Colonic mucosa (tissue), 4 donors: Measurements from ENCODE around the gene INPP5A. TPM values are rescaled to one million over a fixed set of nuclear protein-coding genes. Genes with fewer than 3 reads are reported as not detected.

Source experiments
- DNase-seq: peaks from one replicate; pipeline ENCODE4 v3.0.0-alpha.2; 2020
- H3K27ac ChIP-seq: fragments of 200-600 bp; one replicate; pipeline ENCODE4 v1.8.0; 2021
- H3K27me3 ChIP-seq: fragments of 200-600 bp; one replicate; pipeline ENCODE4 v1.8.0; 2021
- H3K36me3 ChIP-seq: fragments of 200-600 bp; one replicate; pipeline ENCODE4 v1.8.0; 2021
- H3K4me1 ChIP-seq: fragments of 200-600 bp; one replicate; pipeline ENCODE4 v1.8.0; 2021; ENCODE audit warnings: mild to moderate bottlenecking
- H3K4me3 ChIP-seq: fragments of 200-600 bp; one replicate; pipeline ENCODE4 v1.8.0; 2021
- H3K9ac ChIP-seq, 2 donors: one replicate each; pipeline ENCODE4 v1.7.0; 2013; ENCODE audit warnings: control low read depth in 2 of 2, low read depth in 2 of 2, low read length in 2 of 2
- H3K9me3 ChIP-seq: fragments of 200-600 bp; one replicate; pipeline ENCODE4 v1.8.0; 2021
- CTCF ChIP-seq: fragments of 200-600 bp; IDR thresholded peaks from one replicate; pipeline ENCODE4 v1.8.0; 2022; ENCODE audit warnings: antibody characterized with exemption, mild to moderate bottlenecking
- intact Hi-C: fragments of 100-400 bp; cut with DNase I; formaldehyde crosslinking; loops from one replicate; pipeline ENCODE4 v1.14.1; 2022
- total RNA-seq, 2 donors: library from RNA; stranded (reverse); fragmentation: NEBNext Ultra II Directional in 1 of 2; extraction: Animal tissue kit (Norgen Biotek cat#: 25700) in 1 of 2; gene quantifications; one replicate each; pipeline ENCODE4 v1.2.1, GENCODE V29; 2021
- donor health status: healthy.
- donor health status: DM: no; HTN: no; CAD: no.
- donor health status: DM: no; HTN: no; CAD: no.

The INPP5A gene
- total RNA-seq, 2 donors from 2014 or later: 29.9 to 41.5 TPM

- no peak overlapping the region for H3K27ac ChIP-seq
- no peak for TF ChIP-seq CTCF
- H3K9me3 ChIP-seq: no peaks in the 10 kb centered on the region
- no peaks in the 10 kb centered on the region for H3K36me3 ChIP-seq
- intact Hi-C loops: no loop called here
- H3K9ac ChIP-seq: no peak overlapping the region
- no peaks in the 10 kb centered on the region for H3K27me3 ChIP-seq
- no peaks in the 10 kb centered on the region for H3K4me1 ChIP-seq
- no peak overlapping the region for H3K4me3 ChIP-seq
- DNase-seq: no peak
These were observed 13.8 kb upstream of the INPP5A start for GRCh38 chr10:132523561-132524442.

GRCh38 chr10:132524443-132525285 is 12.9 kb upstream of the INPP5A start:
- no peaks in the 10 kb centered on the region for H3K4me1 ChIP-seq
- no peak overlapping the region for H3K9ac ChIP-seq
- no peak for DNase-seq
- H3K27ac ChIP-seq: no peak overlapping the region
- H3K9me3 ChIP-seq: no peaks in the 10 kb centered on the region
- no peak overlapping the region for H3K4me3 ChIP-seq
- intact Hi-C loops: no loop called here
- no peaks in the 10 kb centered on the region for H3K27me3 ChIP-seq
- H3K36me3 ChIP-seq: no peaks in the 10 kb centered on the region
- no peak for TF ChIP-seq CTCF

- no peak for DNase-seq
- H3K27me3 ChIP-seq: no peaks in the 10 kb centered on the region
- H3K4me1 ChIP-seq: no peaks in the 10 kb centered on the region
- H3K4me3 ChIP-seq: no peak overlapping the region
- H3K36me3 ChIP-seq: no peaks in the 10 kb centered on the region
- no peak overlapping the region for H3K27ac ChIP-seq
- H3K9me3 ChIP-seq: no peaks in the 10 kb centered on the region
- TF ChIP-seq CTCF: no peak
- intact Hi-C loops: no loop called here
- H3K9ac ChIP-seq: no peak overlapping the region
These were observed 10.9 kb upstream of the INPP5A start for GRCh38 chr10:132526676-132527075.

GRCh38 chr10:132527339-132528063 is 10.1 kb upstream of the INPP5A start:
- DNase-seq: no peak
- Histone ChIP-seq H3K27ac (no peak overlapping the region), H3K9ac (no peak overlapping the region), H3K4me3 (no peak overlapping the region), H3K36me3 (no peaks in the 10 kb centered on the region), H3K9me3 (no peaks in the 10 kb centered on the region), H3K4me1 (no peaks in the 10 kb centered on the region), H3K27me3 (no peaks in the 10 kb centered on the region)
- no peak for TF ChIP-seq CTCF
- intact Hi-C loops: no loop called here

- no peak for DNase-seq
- intact Hi-C loops: no loop called here
- no peaks in the 10 kb centered on the region for H3K27me3 ChIP-seq
- no peaks in the 10 kb centered on the region for H3K4me1 ChIP-seq
- TF ChIP-seq CTCF: no peak
- H3K9ac ChIP-seq: no peak overlapping the region
- H3K4me3 ChIP-seq: no peak overlapping the region
- no peaks in the 10 kb centered on the region for H3K9me3 ChIP-seq
- no peaks in the 10 kb centered on the region for H3K36me3 ChIP-seq
- no peak overlapping the region for H3K27ac ChIP-seq
These were observed 9.4 kb upstream of the INPP5A start for GRCh38 chr10:132528064-132528691.
